Measurements from ENCODE around the gene FXYD2.

DNA sequence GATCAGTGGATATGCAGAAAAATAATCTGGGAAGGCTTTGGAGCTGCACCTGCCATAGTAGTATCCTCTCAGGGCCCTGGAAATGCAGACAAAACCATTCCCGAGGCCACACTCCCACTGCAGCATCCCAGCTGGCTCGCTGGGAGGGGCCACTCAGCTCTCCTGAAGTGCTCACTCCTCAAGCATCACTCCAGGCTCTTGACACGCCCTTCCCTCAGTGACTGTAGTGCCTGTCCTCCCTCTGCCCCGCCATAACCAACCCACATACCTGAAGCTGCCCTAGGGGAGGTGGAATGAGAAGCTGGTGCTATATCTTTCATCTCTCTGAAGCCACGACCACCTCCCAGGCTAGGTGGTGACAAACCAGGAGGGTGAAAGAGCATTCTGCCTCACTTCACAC lies 32.3 kb downstream of the FXYD2 start:
- TF ChIP-seq, protein P1, sequence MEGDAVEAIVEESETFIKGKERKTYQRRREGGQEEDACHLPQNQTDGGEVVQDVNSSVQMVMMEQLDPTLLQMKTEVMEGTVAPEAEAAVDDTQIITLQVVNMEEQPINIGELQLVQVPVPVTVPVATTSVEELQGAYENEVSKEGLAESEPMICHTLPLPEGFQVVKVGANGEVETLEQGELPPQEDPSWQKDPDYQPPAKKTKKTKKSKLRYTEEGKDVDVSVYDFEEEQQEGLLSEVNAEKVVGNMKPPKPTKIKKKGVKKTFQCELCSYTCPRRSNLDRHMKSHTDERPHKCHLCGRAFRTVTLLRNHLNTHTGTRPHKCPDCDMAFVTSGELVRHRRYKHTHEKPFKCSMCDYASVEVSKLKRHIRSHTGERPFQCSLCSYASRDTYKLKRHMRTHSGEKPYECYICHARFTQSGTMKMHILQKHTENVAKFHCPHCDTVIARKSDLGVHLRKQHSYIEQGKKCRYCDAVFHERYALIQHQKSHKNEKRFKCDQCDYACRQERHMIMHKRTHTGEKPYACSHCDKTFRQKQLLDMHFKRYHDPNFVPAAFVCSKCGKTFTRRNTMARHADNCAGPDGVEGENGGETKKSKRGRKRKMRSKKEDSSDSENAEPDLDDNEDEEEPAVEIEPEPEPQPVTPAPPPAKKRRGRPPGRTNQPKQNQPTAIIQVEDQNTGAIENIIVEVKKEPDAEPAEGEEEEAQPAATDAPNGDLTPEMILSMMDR (conservative IDR thresholded peaks at IDR 0.05; ENCODE audit: low read depth, low read length): no peak
- TF ChIP-seq POLR2A (IDR thresholded peaks at IDR 0.05; ENCODE audit: low read depth, low read length) (no peak), SMC3 (IDR thresholded peaks at IDR 0.05; ENCODE audit: low read depth, low read length) (no peak), RCOR1 (IDR thresholded peaks at IDR 0.05; ENCODE audit: insufficient replicate concordance, low read length) (no peak), BHLHE40 (IDR thresholded peaks at IDR 0.05; ENCODE audit: low read depth, low read length) (no peak), CHD1 (IDR thresholded peaks at IDR 0.05; ENCODE audit: low read depth, low read length) (no peak), RFX5 (IDR thresholded peaks at IDR 0.05; ENCODE audit: low read depth, low read length) (no peak), CEBPB (IDR thresholded peaks at IDR 0.05; ENCODE audit: low read depth, low read length) (no peak), MAZ (IDR thresholded peaks at IDR 0.05; ENCODE audit: borderline replicate concordance, low read depth, low read length) (no peak)

All from IMR-90 (cell line).